ENCODE results near the gene VSTM2B.
A peak's percentile ranks its signal among the peaks of the same experiment; 100 is the strongest.

VSTM2B gene

DNA sequence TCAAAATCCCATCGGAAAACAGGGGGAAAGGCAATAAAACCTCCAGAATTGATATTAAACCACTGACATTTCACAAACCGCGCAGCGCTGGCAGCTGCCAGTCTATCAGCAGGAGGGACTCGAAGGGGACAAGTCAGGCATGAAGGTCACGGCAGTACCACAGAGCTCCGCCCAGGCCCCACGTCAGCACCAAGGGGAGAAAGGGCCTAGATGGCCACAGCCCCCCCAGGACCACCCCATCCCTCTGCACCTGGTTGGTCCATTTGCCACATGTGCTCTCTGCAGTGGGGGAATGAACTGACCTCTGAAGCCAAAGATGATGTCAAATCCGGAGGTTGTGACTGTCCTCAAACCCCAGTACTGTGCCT is 9.5 kb upstream of the VSTM2B start:
- peaks cover 11% of the 10 kb centered on the region for H3K27me3 Mint-ChIP-seq
- no peak overlapping the region for H3K27ac Mint-ChIP-seq
- no peaks in the 10 kb centered on the region for H3K4me1 Mint-ChIP-seq
- DNase-seq (no peak), ATAC-seq (no peak)
- H3K4me3 Mint-ChIP-seq, result no peak overlapping the region
- no peaks in the 10 kb centered on the region for H3K9me3 Mint-ChIP-seq
- no peaks in the 10 kb centered on the region for H3K36me3 Mint-ChIP-seq (ENCODE audit: low read depth)

DNA sequence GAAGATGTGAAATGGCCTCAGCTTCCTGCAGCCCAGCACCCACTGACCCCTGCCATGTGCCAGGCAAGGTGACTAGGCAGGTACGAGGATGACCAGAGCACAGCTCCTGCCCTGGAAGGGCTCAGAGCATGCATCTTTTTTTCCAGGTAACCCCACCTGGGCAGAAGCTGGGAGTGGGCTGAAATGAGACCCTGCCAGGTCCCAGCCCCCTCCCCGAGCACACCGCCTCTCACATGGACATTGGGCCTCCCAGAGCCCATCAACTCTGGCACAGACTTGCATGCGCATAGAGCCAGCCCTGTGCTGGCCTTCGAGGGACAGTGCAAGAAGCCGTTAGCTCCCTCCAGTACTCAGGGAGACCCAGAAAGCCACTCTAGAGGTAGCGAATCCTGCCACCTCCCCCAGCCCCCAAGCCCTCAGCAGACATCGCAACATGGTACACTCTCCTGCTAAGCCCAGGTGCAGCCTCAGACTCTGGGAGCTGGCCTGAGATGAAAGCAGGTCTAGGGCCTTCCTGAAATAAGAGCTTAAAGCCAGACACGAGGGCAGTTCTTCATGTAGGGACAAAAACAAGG is 8.9 kb upstream of the VSTM2B start:
- H3K9me3 Mint-ChIP-seq, result no peaks in the 10 kb centered on the region
- H3K27ac Mint-ChIP-seq, result no peak overlapping the region
- H3K36me3 Mint-ChIP-seq (ENCODE audit: low read depth), result no peaks in the 10 kb centered on the region
- ATAC-seq, result no peak
- DNase-seq, result no peak
- no peaks in the 10 kb centered on the region for H3K4me1 Mint-ChIP-seq
- H3K27me3 Mint-ChIP-seq, result peaks cover 11% of the 10 kb centered on the region
- H3K4me3 Mint-ChIP-seq, result no peak overlapping the region

DNA sequence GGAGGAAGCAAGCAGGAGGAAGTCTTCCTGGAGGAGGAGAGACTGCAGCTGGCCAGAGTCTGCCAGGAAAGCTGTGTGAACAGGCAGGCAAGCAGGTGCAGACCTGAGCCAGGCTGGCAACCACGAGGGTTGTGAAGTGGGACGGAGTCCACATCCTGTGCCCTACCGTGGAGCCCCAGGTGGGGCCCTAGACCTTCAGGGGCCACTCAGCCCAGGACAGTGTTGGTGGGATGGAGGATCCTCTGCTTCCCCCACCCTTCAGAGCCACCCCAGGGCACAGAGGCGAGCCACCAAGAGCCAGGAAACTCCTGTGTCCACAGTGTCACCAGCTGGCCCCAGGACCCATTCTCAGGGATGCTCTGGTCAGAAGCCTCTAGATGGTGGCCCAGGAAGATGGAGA is 8.4 kb upstream of the VSTM2B start:
- ATAC-seq (no peak), DNase-seq (no peak)
- Mint-ChIP-seq H3K9me3 (no peaks in the 10 kb centered on the region), H3K4me1 (no peaks in the 10 kb centered on the region), H3K4me3 (no peak overlapping the region), H3K27me3 (peaks cover 11% of the 10 kb centered on the region), H3K27ac (no peak overlapping the region), H3K36me3 (ENCODE audit: low read depth) (no peaks in the 10 kb centered on the region)

DNA sequence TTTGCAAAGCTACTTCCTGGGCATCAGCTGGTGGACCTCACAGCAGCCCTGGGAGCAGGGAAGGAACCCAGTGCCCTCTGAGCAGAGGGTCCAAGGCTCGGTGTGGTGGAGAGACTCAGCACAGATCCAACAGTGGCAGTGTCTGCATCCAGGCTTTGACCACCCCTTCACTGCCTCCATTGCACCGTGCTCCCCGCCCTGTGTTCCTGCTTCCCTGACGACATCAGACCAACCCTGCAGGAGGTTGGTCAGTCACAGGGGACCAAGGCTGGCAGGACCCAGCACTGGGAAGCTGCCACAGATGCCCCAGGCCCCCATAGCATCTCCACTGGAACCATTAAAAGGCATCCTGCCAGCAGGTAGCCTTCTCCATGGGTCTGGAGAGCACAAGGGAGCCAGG is 7.8 kb upstream of the VSTM2B start:
- no peaks in the 10 kb centered on the region for H3K9me3 Mint-ChIP-seq
- ATAC-seq (no peak), DNase-seq (no peak)
- H3K27me3 Mint-ChIP-seq, result peaks cover 13% of the 10 kb centered on the region
- no peak overlapping the region for H3K27ac Mint-ChIP-seq
- H3K4me1 Mint-ChIP-seq, result no peaks in the 10 kb centered on the region
- no peak overlapping the region for H3K4me3 Mint-ChIP-seq
- H3K36me3 Mint-ChIP-seq (ENCODE audit: low read depth), result no peaks in the 10 kb centered on the region

DNA sequence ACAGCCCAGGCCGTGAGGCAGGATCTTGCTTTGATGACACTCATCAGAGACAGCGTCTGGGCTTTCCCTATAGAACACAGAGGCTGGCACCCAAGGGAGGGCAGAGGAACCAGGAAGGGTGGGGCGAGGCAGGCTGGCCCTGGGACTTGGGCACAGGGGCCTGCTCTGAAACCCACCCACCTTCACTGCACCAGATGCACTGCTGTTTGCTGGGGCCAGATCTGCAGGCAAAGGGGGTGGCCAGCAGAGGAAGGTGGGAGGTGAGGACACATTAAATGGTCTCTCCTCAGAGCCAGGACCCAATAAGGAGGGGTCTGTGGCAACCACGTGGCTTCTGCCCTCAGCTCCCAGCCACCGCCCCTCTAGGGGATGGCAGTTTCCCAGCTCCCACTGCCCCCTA is 6.6 kb upstream of the VSTM2B start:
- Mint-ChIP-seq H3K4me3 (no peak overlapping the region), H3K27me3 (peaks cover 25% of the 10 kb centered on the region), H3K4me1 (no peaks in the 10 kb centered on the region), H3K9me3 (no peaks in the 10 kb centered on the region), H3K27ac (no peak overlapping the region), H3K36me3 (ENCODE audit: low read depth) (no peaks in the 10 kb centered on the region)
- DNase-seq, result no peak
- no peak for ATAC-seq

DNA sequence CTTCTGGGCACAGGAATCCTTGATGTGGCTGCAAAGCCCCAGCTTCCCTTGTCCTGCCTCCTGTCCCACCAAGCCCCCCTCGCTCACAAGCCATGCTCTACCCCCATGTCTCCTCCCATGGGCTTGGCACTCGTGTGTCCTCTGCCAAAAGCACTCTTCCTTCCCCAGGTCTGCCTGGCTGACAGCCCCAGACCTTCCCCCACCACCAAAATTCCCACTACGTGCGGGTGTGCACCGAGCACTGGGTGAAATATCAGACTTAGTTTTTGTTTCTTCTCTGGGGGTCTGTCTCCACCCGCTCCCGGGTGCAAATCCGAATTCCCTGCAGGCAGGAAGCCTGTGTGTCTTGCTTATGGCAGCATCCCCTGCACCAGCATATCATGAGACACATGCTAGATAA is 5.9 kb upstream of the VSTM2B start:
- no peaks in the 10 kb centered on the region for H3K9me3 Mint-ChIP-seq
- no peak for DNase-seq
- H3K27ac Mint-ChIP-seq, result no peak overlapping the region
- no peak for ATAC-seq
- H3K4me1 Mint-ChIP-seq, result peaks cover under 1% of the 10 kb centered on the region
- peaks cover 33% of the 10 kb centered on the region for H3K27me3 Mint-ChIP-seq
- H3K4me3 Mint-ChIP-seq, result no peak overlapping the region
- no peaks in the 10 kb centered on the region for H3K36me3 Mint-ChIP-seq (ENCODE audit: low read depth)

DNA sequence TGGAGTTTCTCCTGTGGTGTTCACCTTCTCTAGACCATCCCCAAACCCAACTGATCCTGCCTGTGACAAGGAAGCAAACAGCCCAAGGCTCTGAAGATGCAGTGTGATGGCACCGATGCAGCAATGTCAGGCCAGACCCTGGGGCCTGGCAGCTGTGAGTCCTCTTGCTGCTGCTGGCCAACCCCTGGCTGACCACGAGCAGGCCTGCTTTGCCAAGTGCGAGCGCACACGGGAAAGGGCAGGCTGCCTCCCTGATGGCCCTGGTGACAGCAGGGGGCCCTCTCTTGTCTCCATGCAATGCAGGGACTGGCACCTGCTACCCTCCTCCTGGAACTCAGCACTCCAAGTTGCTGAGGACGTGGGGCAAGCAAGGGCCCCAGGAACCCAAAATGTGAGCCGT is 5.4 kb upstream of the VSTM2B start:
- ATAC-seq (no peak), DNase-seq (no peak)
- Mint-ChIP-seq H3K27me3 (peaks cover 35% of the 10 kb centered on the region), H3K4me3 (no peak overlapping the region), H3K27ac (no peak overlapping the region), H3K9me3 (no peaks in the 10 kb centered on the region), H3K4me1 (peaks cover 2% of the 10 kb centered on the region), H3K36me3 (ENCODE audit: low read depth) (no peaks in the 10 kb centered on the region)

DNA sequence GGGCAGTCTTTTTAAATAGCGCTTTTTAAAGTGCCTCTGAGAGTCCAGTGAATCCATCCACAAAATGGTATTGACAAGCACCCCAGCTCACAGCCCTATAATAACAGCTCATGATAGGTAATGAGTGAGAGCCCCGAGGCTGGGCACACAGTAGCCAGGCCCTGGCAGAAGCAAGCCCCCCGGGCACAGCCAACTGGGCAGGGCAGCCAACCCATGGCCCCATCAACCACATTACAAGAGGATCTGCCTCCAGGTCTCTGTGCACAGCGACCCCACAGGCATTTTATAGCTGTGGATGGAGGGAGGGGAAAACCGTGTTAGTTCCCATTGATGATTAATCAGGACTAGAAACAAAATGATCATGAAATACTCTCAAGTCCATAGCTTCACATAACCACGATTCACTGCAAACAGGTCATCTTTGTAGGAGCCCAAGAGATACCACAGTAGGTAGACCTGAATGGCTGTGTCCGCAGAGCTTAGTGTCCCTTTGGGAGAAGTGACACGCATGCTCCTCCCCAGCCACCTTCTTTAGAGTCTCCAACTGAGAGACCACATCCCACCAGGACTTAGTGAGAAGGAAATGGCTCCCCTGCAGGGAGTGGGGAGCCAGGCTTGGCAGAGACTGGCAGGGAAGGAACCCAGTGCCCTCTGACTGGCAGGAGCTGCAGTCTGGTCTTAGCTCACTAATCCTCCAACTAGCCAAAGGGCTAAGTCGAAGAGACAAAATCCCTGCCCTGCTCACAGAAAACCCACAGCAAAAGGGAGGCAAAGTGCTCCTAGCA is 4.3 kb upstream of the VSTM2B start:
- H3K4me1 Mint-ChIP-seq, result peaks cover 5% of the 10 kb centered on the region
- H3K4me3 Mint-ChIP-seq, result no peak overlapping the region
- H3K9me3 Mint-ChIP-seq, result no peaks in the 10 kb centered on the region
- H3K36me3 Mint-ChIP-seq (ENCODE audit: low read depth), result no peaks in the 10 kb centered on the region
- DNase-seq, result no peak
- no peak for ATAC-seq
- peaks cover 38% of the 10 kb centered on the region for H3K27me3 Mint-ChIP-seq
- H3K27ac Mint-ChIP-seq, result no peak overlapping the region

DNA sequence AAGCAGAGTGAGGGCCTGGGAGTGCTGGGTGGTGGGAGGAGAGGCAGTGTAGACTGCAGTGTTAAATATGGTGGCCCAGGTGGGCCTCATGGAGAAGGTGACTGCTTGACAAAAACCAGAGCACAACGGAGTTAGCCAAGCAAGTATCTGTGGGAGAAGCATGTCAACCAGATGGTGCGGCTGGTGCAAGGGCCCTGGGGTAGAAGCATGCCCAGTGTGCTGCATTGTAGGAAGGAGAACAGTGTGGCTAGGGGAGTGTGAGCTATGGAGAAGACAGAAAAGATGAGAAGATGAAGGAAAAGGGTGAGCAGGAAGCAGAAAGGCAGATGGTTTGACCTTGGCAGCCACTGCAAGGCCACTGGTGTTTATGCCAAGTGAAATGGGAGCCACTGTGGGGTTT is 2.2 kb upstream of the VSTM2B start:
- Mint-ChIP-seq H3K4me1 (peaks cover 21% of the 10 kb centered on the region), H3K36me3 (ENCODE audit: low read depth) (no peaks in the 10 kb centered on the region), H3K4me3 (no peak overlapping the region), H3K27me3 (peaks cover 54% of the 10 kb centered on the region), H3K27ac (no peak overlapping the region), H3K9me3 (no peaks in the 10 kb centered on the region)
- ATAC-seq, result no peak
- DNase-seq, result no peak

DNA sequence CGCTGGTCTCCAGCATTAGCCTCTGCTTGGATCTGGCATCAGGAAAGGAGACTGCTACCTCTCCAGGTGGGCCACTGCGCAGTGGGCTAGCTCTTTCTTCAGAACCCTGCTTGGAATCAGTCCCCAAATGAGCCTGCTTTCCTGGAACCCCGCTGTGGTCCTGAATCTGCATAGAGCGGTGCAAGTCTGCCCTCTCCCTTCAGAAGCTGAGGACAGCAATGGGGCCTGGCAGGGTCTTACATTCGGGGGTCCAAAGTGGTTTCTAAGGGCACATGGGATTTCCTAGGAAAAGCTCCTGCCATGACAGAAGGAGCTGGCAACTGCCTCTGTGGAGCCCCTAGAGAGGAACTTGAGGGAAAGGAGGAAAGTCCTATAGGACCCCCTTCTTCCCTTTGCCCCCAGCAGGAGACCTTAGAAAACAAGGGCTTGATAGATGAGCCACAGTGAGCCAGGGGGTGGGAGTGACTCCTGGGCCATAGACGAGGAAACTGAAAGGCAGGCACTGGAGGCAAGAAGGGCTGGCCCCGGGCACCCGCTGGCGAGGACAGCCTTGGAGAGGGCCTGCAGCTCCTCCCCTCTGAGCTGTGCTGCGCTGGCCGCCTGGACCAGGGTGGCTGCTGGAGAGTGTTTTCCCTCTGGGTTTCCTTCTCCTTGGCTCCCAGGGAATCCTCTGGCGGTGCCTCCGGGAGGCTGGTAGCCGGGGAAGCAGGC is 1.4 kb upstream of the VSTM2B start:
- ATAC-seq (no peak), DNase-seq (no peak)
- H3K4me1 Mint-ChIP-seq, result peaks cover 26% of the 10 kb centered on the region
- H3K27ac Mint-ChIP-seq, result no peak overlapping the region
- H3K4me3 Mint-ChIP-seq, result no peak overlapping the region
- H3K36me3 Mint-ChIP-seq (ENCODE audit: low read depth), result no peaks in the 10 kb centered on the region
- H3K27me3 Mint-ChIP-seq, result peaks cover 62% of the 10 kb centered on the region
- no peaks in the 10 kb centered on the region for H3K9me3 Mint-ChIP-seq

DNA sequence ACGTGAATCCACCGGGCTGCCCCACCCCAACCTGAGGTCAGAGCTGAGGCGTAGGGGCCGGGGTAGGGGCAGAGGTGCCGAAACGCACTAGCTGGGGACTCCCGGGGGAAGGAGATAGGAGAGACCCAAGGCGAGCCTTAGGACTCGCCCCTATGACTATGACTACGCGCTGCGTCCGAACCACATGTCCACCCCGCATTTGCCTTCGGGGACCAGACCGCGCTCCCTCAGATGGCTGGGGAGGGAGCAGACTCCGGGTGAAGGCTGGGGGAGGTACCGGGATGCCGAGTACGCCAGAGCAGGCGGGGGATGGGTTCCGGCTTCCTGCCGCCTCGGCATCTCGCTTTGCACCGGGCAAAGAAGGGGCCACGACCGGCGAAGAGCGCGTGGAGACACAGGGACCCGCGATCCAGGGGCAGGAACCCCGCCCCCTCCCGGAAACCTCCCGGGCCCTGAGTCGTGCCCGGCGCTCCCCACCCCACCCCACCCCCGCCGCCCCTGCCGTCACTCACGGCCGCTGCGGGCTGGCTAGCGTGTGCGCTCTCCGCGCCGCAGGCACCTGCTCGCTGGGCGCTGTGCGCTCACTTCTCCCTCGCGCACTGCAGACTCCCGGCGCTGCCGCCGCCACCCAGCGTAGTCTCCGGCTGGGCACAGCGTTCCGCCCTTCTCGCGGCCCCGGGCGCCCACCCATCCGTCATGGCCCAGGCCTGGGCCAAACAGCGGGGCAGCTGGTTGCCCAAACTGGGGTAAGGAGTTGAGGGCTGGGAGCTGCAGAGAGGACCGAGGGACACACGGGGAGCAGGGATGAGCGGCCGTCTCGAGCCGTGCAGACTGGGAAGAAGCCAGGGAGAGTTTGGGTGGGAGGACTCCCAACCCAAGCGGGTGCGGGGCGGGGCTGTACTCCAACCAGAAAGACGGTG is 622 bp upstream of the VSTM2B start:
- H3K27me3 Mint-ChIP-seq, result peaks cover 64% of the 10 kb centered on the region
- DNase-seq (no peak), ATAC-seq (no peak)
- no peaks in the 10 kb centered on the region for H3K9me3 Mint-ChIP-seq
- H3K4me3 Mint-ChIP-seq, result peak overlapping the region; percentile 42
- peaks cover 30% of the 10 kb centered on the region for H3K4me1 Mint-ChIP-seq
- H3K27ac Mint-ChIP-seq, result no peak overlapping the region
- no peaks in the 10 kb centered on the region for H3K36me3 Mint-ChIP-seq (ENCODE audit: low read depth)

DNA sequence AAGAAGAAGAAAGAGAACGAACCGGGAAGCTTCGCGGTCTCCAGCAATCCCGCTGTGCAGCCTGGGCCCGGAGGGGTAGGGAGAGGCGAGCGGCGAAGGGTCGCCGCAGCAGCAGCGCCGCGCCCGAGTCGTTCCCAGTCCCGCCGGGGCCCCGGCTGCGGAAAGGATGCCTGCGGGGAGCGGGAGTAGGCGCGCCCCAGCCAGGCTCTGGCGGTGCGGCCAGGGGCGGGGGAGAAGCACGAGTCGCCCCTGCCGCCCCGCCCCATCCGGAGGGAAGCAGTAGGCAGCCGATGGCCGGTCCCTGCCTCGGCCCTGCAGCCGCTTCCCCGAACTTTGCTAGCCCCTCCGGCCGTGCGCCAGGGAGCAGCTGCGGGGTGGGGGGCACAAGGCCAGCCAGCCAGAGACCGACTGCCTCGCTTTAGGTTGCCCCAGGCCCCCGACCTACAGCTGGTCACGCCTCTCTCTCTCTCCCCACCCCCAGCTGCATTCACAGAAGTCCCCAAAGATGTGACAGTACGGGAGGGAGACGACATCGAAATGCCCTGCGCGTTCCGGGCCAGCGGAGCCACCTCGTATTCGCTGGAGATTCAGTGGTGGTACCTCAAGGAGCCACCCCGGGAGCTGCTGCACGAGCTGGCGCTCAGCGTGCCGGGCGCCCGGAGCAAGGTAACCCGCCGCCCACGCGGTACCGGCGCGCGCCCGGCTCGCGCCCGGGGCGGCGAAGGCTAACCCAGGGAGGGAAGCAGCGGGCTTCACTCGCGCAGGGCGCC is 1.1 kb downstream of the VSTM2B start:
- DNase-seq (peak; percentile 49), ATAC-seq (no peak)
- peaks cover 74% of the 10 kb centered on the region for H3K27me3 Mint-ChIP-seq
- peaks cover 30% of the 10 kb centered on the region for H3K4me1 Mint-ChIP-seq
- no peak overlapping the region for H3K27ac Mint-ChIP-seq
- H3K4me3 Mint-ChIP-seq, result peak overlapping the region; percentile 50
- no peaks in the 10 kb centered on the region for H3K36me3 Mint-ChIP-seq (ENCODE audit: low read depth)
- H3K9me3 Mint-ChIP-seq, result no peaks in the 10 kb centered on the region

DNA sequence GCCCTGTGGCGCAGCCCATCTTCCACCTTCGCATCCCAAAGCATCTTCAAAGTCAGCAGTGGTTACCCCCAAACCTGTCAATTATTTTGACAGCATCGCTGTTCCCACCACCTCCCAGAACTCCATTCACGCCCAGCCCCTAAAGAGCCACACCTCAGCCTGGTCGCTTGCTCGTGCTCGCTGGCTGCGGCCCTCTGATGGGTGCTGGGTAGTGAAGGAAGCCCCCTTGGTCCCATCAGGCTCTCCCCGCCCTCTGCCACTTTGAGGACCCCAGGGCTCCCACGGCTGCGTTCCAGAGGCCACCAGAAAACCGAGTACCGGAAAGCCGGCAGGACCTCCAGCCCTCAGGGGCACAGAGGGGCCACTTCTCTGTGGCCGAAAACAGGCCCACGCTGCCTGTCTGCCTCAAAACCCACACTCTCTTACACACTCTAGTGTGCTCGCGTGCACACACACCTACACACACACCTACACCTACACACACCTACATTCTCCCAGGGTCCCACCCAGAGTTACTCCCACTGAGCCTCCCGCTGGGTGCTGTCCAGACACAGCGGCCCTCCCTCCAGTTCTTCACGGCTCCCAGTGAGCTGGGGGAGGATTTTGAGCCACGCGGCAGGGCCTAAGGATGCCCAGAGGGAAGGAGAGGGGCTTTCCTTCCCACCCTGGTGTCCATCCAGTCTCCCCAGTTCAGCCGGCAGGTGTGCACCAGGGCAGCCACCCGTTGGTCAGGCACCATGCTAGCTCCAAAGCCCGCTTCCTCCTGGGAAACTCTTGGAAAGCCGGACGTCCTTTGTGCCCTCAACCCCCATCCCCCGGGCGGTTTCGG is 1.9 kb downstream of the VSTM2B start:
- no peak for ATAC-seq
- Mint-ChIP-seq H3K36me3 (ENCODE audit: low read depth) (no peaks in the 10 kb centered on the region), H3K4me3 (peak overlapping the region; percentile 50), H3K4me1 (peaks cover 30% of the 10 kb centered on the region), H3K27me3 (peaks cover 79% of the 10 kb centered on the region), H3K9me3 (no peaks in the 10 kb centered on the region), H3K27ac (peak overlapping the region; percentile 59)
- no peak for DNase-seq

Measured in activated naive CD8-positive, alpha-beta T cell treated with anti-CD3 and anti-CD28 coated beads, Interleukin-2, amount 50 U/mL, for 24 hours (primary cell).